GM18520 (cell line): Measurements from ENCODE around the gene AUTS2.

Experiments used
- ATAC-seq: cut with Tn5 transposase; IDR thresholded peaks from one replicate; pipeline ENCODE4 v1.9.1; 2021; ENCODE audit not compliant: unreplicated experiment

The AUTS2 gene

DNA sequence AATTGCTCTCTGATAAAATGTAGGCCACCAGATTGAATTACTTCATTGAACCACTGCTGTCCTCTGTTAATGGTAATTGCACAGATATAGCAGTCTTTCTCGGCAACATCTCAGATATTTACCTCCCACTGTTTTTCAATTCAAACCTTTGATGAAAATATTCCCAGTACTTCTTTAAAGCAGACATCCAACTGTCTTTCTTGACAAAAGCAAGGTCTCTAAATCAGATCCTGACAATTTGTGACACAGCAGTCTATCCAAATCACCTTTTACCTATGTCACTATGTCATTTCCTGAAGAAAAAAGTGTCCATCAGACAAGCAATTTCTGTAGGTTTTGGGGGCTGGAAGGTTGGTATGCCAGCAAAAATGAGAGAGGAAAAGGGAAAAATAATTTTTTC, 555.7 kb downstream of the AUTS2 start:
- no peak for ATAC-seq

- no peak for ATAC-seq
Observed at GRCh38 chr7:70154521-70155180, 556.4 kb downstream of the AUTS2 start.

DNA sequence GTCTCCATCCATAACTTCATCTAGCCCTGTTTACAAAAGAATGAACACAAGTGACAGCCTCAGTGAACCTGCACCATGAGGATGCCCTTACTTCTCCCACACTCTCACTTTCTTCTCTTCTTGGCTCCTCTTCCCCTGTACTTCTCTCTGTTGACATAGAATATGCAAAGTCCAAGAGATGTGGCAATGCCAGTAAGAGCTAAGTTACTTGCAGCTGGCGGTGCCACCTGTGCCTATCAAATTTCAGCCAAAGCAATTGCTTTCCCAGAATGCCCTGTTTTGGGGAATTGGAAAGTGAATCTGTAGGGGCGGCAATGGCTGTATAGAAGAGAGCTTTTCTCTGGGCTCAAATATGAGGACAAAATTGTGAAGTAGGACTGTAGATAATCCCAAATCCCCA, 557.8 kb downstream of the AUTS2 start:
- ATAC-seq, result no peak

DNA sequence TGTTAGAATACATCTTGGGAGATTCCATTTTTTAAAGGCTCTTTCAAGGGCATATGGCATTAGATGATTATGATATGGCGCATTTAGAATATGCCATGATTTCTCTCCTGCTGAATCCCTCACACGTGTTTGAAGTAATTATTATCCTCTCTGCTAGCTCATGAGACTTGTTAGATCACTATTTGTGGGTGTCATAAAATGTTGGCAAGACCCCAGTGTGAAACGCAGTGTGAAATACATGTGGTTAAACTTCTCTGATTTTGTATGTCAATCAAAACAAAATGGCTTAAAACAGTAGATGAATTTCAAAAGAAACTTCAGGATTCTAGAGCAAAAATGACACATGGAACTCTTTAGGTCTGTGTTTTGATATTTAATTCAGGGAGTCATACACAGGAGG, 560.8 kb downstream of the AUTS2 start:
- ATAC-seq, result no peak

GRCh38 chr7:70165477-70166170, 567.3 kb downstream of the AUTS2 start:
- no peak for ATAC-seq

- no peak for ATAC-seq
Observed at GRCh38 chr7:70171369-70171920, 573.2 kb downstream of the AUTS2 start.

DNA sequence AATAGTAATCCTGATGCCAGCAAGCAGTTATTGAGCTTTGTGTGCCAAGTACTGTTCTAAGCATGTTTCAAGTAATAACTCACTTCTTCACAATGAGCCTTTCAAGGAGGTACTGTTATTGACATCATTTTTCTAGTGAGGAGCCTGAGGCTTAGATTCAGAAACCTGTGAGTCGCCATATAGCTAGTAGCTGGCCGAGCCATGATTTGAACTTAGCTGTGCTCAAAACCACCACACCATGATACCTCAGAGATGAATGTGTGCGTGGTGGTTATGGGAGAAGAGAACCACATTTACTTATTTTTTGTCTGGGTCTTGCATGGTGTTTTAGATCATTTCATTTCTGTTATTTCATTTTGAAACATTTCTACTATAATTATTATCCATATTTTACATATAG, 578.9 kb downstream of the AUTS2 start:
- no peak for ATAC-seq

DNA sequence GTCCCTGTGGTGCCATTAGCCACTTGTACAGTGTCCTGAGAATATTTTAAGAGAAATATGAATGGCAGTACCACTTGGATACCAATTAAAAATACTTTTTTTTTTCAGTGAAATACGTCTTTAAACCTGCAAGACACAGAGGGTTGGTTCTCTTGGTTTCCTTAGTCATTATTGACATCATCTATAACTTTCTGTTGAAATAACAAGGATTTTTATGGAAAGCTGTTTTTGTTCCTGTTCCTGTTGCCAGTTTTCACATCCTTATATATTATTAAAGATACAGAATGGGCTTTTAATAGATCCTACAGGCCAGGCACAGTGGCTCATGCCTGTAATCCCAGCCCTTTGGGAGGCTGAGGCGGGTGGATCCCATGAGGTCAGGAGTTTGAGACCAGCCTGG, 579.9 kb downstream of the AUTS2 start:
- ATAC-seq, result no peak

- ATAC-seq, result no peak
Observed at GRCh38 chr7:70178787-70179186, 580.5 kb downstream of the AUTS2 start.

DNA sequence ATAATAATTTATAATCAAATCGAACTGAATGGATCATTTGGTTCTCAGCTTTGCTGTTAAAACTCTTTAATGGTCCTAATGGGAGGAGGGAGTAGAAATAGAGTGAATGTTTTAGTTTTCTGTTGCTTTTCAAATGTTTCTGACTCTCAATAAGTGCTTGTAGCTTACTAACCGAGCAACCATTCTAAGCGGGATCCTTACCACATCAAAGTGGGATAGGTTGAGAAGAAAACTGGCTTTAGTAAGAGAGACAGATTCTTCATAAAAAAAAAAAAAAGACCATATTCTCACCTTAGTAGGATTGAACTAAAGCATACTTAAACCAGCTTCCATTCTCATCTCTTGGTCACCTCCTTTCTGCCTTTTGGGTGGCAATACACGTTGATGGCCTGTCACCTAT, 584.2 kb downstream of the AUTS2 start:
- ATAC-seq, result no peak

DNA sequence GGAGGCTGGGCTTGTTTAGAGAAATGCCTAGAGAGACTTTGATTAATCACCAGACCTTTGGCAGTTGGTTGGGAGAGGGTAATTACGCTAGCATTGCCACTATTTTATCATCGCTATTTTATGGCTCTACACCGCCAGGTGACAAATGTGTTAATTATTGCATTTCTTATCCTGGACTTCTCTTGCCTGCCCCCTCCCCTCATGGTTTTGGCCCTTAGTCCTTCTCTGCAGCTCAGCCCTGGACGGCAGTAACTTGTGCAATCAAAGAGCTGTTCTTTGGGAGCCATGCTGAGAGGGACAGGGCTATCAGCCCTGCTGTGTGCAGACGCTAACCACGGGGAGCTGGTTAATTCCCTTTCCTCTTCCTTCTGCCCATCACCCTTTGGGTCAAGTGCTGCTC, 585.0 kb downstream of the AUTS2 start:
- no peak for ATAC-seq

DNA sequence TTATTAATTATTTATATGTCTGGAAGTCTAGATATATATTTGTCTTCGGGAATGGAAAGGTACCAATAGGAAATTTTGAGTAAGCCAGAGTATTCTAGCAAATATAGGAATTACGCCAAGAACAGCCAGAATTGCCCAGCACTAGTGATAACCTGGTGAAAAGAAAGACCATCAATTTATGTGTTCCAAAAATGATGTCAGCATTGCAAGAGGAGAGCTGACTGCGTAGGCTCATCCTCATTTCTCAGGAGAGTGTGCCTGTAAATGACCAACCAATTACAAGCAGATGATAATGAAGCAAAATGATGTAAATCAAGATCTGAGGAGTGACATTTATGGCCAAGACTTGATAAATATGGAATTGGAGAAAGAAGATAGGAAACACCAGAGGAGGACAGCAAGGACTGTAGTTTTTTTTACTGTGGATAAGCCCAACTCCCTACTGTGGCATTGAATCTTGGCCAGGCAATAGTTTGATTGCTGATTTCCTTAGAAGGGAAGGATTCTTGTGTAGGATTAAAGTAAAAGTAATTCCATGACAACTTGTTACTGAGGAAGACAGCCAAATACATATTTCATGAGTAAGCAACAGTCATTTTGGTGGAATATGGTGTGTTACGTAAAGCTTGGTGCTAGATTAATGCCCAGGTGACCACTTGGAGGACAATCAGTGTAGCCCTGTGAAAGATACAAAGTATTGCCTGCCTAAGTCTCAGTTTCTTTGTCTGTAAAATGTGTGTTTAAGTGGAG, 590.8 kb downstream of the AUTS2 start:
- ATAC-seq, result no peak

DNA sequence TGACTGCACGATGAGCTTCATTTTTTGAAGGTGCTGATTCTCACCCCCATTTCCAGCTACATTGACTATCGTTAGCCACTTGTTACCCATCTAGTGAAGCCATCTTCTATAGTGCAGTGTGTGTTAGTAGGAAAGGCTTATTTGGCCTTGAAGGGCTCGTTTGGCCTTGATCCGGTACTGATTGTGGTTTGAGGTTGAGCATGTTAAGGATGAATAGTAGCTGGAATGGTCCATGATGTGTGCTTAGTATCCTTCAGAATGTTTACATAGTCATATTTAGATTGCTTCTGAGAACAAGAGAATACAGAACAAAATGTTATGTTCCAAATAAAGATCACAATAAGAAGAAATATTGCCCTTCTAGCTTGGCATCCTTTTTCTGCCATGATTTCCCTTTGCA, 591.5 kb downstream of the AUTS2 start:
- no peak for ATAC-seq

GRCh38 chr7:70190281-70190680, 592.0 kb downstream of the AUTS2 start:
- ATAC-seq, result no peak

- no peak for ATAC-seq
Observed at GRCh38 chr7:70193514-70193913, 595.2 kb downstream of the AUTS2 start.

GRCh38 chr7:70208236-70209063, 610.2 kb downstream of the AUTS2 start:
- no peak for ATAC-seq

- ATAC-seq, result no peak
Observed at GRCh38 chr7:70210200-70210935, 612.1 kb downstream of the AUTS2 start.

DNA sequence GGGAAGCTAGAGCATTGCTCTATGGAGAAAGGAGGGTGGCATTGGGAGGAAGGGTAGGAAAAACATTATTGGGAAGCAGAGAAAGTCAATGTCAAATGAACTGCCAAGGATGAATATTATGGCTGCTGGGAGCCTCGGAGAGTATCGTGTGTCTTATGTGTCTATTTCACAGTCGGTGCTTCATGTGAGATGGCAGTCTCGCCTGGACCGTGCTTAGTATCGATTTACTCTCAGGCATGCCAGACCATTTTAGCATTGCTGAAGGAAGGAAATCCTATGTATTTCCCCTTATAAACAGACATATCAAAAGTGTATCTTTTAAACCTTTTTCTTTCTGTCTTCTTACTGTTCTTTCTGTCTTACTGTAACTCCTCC, 612.6 kb downstream of the AUTS2 start:
- ATAC-seq, result no peak

DNA sequence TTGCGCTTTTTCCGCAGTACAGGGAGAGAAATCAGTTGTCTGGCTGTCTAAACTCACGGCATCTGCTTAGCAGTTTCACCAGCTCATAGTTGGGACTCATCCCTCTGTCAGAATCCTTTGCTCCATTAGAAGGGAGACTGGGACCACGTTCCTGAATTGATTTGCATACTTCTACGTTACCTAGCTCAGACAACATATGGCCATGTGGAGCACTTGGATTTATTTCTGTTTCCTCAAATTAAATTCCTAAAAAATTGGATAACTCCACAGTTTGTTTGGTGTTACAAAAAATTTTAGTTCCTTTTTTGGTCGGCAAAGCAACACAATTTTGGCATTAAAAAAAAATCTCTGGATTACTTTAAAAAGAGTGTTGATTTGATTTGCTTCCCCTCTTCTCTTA, 614.0 kb downstream of the AUTS2 start:
- no peak for ATAC-seq

- ATAC-seq, result no peak
Observed at GRCh38 chr7:70214071-70214470, 615.8 kb downstream of the AUTS2 start.
